Dendritic cell treated with granulocyte-macrophage colony-stimulating factor and Interleukin-4, amounts not matched to agents 40 ng/mL and 50 ng/mL, for 4 days (primary cell): ENCODE results near the gene ATF6B.

Experiments used
- H3K27ac Mint-ChIP-seq: one replicate; pipeline ENCODE4 v1.8.0; 2022; ENCODE audit warnings: mild to moderate bottlenecking, mixed read lengths
- H3K27me3 Mint-ChIP-seq: one replicate; pipeline ENCODE4 v1.8.0; 2022; ENCODE audit warnings: mild to moderate bottlenecking, mixed read lengths
- H3K36me3 Mint-ChIP-seq: one replicate; pipeline ENCODE4 v1.8.0; 2022; ENCODE audit warnings: low read depth, mixed read lengths
- H3K4me1 Mint-ChIP-seq: one replicate; pipeline ENCODE4 v1.8.0; 2022; ENCODE audit warnings: low read depth, mixed read lengths
- H3K4me3 Mint-ChIP-seq: one replicate; pipeline ENCODE4 v1.8.0; 2022; ENCODE audit warnings: mild to moderate bottlenecking, moderate library complexity, mixed read lengths
- H3K9me3 Mint-ChIP-seq: one replicate; pipeline ENCODE4 v1.8.0; 2022; ENCODE audit warnings: mixed read lengths
- intact Hi-C: fragments of 100-400 bp; cut with micrococcal nuclease; formaldehyde crosslinking; loops from one replicate; pipeline ENCODE4 v1.15.0; 2022

The ATF6B gene

DNA sequence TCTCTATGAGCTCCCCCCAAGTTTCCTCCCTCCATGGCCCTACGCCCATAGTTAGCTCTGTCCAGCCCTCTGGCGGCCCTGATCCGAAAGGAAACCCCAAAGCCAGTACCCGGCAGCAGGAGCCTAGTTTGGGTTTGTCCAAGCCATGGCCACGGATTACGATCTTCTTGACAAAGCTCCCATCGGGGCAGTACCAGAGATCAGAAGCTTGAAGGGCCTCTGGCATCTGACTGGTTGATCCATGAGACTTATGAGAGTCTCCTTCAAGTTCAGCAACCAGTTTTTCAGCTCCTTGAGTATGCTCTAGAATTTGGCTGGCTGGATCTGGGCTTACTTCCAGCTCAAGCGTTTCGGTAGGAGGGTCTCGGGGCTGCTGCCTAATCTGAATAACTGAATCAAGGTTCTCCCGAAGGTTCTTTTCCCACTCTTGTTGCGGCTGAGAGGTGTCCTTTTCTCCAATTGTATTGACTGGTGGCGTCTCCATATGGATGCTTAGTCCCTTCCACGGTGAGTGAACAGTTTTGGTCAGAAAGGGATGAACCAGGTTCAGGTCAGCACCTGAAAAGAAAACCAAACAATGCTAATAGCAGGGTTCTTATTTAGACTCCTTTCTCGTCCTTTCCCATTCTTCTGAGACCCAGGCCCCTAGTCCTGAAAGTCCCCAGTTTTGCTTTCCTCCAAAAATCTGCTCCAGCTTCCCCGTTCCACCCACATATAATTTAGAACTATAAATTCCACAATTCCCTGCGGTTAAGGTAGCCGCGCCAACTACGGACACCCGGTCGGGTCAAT is 1.4 kb upstream of the ATF6B start:
- H3K4me1 Mint-ChIP-seq = peaks cover 40% of the 10 kb centered on the region
- peak overlapping the region; percentile 98 for H3K27ac Mint-ChIP-seq
- H3K27me3 Mint-ChIP-seq = peaks cover 10% of the 10 kb centered on the region
- peaks cover 38% of the 10 kb centered on the region for H3K36me3 Mint-ChIP-seq
- H3K9me3 Mint-ChIP-seq = no peaks in the 10 kb centered on the region
- intact Hi-C loops = loop anchor here (5.0 kb wide), 1 partner anchor 48 kb away; the partner anchor contains the start of genes AGPAT1 and RNF5
- H3K4me3 Mint-ChIP-seq = peak overlapping the region; percentile 89

DNA sequence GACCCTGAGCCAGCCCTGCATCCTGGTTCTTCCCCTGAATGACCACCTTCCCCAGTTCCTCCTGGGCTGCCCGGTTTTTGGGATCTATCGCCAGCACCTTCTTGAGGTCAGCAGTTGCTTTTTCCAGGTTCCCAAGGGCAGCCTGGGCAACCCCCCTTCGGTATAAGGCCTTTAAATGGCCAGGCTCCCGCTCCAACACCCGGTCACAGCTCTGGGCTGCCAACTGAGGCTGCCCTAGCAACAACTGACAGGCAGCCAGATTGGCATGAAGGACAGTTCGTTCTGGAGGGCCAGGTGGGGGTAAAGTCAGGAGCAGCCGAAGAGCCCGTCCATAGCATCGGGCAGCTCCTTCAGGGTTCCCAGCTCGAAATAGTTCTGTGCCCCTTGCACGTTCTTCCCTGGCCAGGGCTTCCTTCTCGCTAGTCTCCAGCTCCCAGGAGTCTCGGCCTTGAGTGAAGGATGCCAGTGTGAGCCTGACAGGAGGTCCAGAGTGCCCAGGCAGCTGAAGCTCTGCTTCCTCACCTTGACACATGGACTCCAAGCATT is 778 bp upstream of the ATF6B start:
- Mint-ChIP-seq H3K27ac (peak overlapping the region; percentile 98), H3K36me3 (peaks cover 44% of the 10 kb centered on the region)
- intact Hi-C loops = loop anchor here (5.0 kb wide), 1 partner anchor 48 kb away; the partner anchor contains the start of genes AGPAT1 and RNF5

DNA sequence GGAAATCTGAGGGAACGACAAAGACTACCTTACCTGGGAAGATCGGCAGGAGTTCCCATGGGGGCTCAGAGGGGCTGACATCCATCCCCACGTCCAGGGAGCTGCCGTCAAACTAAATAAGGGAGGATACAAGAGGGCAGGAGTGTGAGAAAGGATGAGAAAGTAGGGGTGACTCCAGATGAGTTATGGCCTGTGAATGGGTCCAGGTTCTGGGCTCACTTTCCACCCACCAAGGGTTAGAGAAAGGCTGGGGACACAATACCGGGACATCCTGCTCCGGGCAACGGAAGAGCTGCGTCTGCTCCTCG is 683 bp downstream of the ATF6B start:
- Mint-ChIP-seq H3K27ac (peak overlapping the region; percentile 98), H3K27me3 (no peaks in the 10 kb centered on the region), H3K4me1 (peaks cover 60% of the 10 kb centered on the region), H3K9me3 (no peaks in the 10 kb centered on the region), H3K36me3 (peaks cover 58% of the 10 kb centered on the region), H3K4me3 (peak overlapping the region; percentile 98)
- intact Hi-C loops = loop anchor here (1.0 to 5.0 kb wide), 2 partner anchors 26 to 50 kb away; partner anchors contain the start of genes AGPAT1 and RNF5

More for the DNA sequence above, 778 bp upstream of the ATF6B start:
- no peaks in the 10 kb centered on the region for H3K9me3 Mint-ChIP-seq
- H3K4me3 Mint-ChIP-seq = peak overlapping the region; percentile 98
- H3K4me1 Mint-ChIP-seq = peaks cover 46% of the 10 kb centered on the region
- peaks cover 6% of the 10 kb centered on the region for H3K27me3 Mint-ChIP-seq

DNA sequence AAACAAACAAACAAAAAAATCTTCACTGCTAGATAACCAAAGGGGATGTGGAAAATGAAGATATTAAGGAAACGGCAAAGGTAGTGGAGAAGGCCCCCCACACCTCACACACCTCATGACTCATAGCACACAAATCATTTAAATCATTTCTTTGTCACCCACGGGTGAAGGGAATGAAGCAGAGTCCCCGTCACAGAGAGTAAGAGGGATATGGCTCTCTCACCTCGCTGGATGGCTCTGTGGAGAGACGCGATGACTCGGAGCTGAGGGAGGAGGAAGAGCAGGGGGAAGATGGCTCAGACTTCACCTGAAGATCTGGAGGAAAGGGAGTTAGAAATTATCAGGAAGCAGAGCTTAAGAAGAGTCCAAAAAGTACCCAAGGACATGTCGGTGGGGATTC is 1.2 kb downstream of the ATF6B start:
- Mint-ChIP-seq H3K27ac (peak overlapping the region; percentile 98), H3K4me1 (peaks cover 64% of the 10 kb centered on the region), H3K9me3 (no peaks in the 10 kb centered on the region), H3K27me3 (no peaks in the 10 kb centered on the region), H3K4me3 (peak overlapping the region; percentile 98), H3K36me3 (peaks cover 62% of the 10 kb centered on the region)
- intact Hi-C loops = loop anchor here (1.0 to 5.0 kb wide), 2 partner anchors 26 to 50 kb away; partner anchors contain the start of genes AGPAT1 and RNF5

DNA sequence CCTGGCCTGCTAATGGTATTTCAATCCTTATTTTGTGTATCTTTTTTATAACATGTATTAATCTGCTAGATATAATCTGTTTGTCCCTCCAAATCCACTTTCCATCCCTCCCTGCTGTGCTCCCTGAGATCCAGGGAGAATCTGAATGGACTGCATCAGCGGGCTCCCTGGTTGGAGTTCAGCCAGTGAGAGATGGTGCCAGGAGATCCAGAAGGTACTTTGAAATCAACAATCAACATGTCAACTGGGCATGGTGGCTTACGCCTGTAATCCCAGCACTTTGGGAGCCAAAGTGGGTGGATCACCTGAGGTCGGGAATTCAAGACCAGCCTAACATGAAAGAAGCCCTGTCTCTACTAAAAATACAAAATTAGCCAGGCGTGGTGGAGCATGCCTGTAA is 4.4 kb downstream of the ATF6B start:
- intact Hi-C loops = no loop called here
- no peaks in the 10 kb centered on the region for H3K9me3 Mint-ChIP-seq
- peaks cover 94% of the 10 kb centered on the region for H3K36me3 Mint-ChIP-seq
- peak overlapping the region; percentile 10 for H3K27ac Mint-ChIP-seq
- no peaks in the 10 kb centered on the region for H3K27me3 Mint-ChIP-seq
- peaks cover 72% of the 10 kb centered on the region for H3K4me1 Mint-ChIP-seq
- no peak overlapping the region for H3K4me3 Mint-ChIP-seq

DNA sequence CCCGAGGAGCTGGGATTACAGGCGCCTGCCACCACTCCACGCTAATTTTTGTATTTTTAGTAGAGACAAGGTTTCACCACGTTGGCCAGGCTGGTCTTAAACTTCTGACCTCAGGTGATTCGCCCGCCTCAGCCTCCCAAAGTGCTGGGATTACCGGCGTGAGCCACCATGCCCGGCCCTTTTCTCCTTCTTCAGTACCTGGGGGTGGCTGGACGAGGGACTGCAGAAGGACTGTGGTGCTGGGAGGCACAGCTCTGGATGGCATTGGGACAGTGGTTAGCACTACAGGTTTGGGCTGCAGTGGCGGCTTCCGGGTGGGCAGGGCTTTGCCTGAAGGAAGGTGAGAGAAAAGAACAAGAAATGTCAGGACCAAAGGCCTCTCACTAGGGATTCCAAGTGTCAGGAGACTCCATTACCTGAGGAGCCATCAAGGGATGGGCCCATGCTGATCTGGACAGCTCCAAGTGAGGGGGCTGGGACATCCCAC is 7.4 kb downstream of the ATF6B start:
- H3K4me1 Mint-ChIP-seq = peaks cover 68% of the 10 kb centered on the region
- intact Hi-C loops = no loop called here
- H3K36me3 Mint-ChIP-seq = peaks cover 98% of the 10 kb centered on the region
- H3K27me3 Mint-ChIP-seq = no peaks in the 10 kb centered on the region
- no peak overlapping the region for H3K4me3 Mint-ChIP-seq
- peak overlapping the region; percentile 26 for H3K27ac Mint-ChIP-seq
- no peaks in the 10 kb centered on the region for H3K9me3 Mint-ChIP-seq

DNA sequence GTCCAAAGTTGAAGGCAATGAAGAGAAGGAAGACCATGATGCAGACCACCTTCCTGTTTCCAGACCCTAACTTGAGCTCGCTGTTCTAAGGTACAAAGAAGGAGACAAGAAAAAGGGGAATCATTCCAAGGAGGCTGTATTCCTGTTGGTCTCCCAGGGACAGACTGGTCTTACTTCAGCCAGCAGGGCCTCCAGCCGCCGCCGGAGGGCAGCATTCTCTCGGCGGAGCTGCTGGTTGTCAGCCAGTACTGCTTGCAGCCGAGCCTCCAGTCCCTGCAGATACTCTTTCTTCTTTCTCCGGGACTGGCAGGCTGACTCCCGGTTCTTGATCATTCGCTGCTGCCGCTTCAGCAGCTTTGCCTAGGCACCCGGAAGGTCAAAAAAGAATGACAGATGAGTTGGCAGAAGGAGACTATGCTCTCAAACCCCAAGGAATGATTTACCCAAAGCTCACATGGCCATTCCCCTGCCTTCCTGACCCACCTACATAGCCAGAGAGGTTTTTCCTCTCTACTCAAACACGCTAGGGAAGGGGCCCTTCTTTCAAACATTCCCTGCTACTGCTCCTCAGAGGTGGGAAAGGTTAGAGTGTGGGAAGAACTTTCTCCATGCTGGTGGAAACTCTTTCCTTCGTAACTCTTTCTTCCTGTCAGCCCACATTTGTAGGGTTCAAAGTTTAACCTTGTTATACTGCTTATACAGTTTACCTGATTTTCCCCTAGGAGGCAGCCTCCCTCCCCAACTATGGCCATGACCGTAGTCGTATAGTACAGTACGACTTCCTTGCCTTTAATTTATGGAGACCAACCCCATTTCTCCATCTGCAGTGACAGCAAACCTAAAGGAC is 9.0 kb downstream of the ATF6B start:
- Mint-ChIP-seq H3K36me3 (peaks cover 98% of the 10 kb centered on the region), H3K27me3 (no peaks in the 10 kb centered on the region), H3K27ac (peak overlapping the region; percentile 14), H3K4me1 (peaks cover 76% of the 10 kb centered on the region), H3K4me3 (no peak overlapping the region), H3K9me3 (no peaks in the 10 kb centered on the region)
- intact Hi-C loops = loop anchor here (2.0 kb wide), 1 partner anchor 76 kb away; no protein-coding TSS in a partner anchor

DNA sequence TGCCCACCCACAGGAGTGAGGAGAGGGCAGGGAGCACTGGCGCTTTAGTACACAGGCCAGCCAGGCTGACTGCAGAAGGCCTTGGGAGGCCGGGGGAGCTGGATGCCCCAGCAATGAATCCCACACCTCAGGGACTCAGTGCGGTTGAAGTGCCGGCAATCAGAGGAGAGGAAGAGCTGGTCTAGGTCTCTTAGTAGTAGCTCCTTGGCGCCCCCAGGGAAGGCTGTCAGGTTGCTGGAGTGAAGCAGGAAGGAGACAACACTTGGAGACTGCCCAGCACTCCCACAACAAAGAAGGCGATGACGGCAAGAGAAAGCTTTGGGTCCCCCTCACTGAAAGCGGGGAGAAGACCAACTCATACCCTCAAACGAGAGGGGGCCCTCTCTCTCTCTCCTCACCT is 10.6 kb downstream of the ATF6B start:
- intact Hi-C loops = no loop called here
- Mint-ChIP-seq H3K27ac (no peak overlapping the region), H3K4me1 (peaks cover 75% of the 10 kb centered on the region), H3K27me3 (no peaks in the 10 kb centered on the region), H3K4me3 (no peak overlapping the region), H3K9me3 (no peaks in the 10 kb centered on the region), H3K36me3 (peaks cover 99% of the 10 kb centered on the region)

DNA sequence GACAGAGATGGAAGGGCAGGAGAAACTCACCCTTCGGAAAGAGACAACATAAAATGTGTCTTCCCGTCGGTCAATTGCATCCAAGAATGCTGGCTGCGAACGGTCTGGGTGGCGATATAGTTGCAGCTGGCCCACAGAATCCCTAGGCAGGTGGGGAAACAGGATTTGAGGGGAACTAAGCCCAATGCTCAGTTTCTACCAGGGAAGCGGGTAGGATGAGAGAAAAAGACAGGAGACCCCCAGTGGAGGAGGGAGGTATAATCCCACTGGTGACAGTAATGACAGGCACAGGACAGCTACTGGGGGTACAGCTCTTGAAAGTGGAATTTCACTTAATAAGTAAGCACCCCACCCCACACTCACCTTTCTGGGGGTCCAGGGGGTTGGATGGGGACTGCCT is 11.4 kb downstream of the ATF6B start:
- intact Hi-C loops = no loop called here
- Mint-ChIP-seq H3K4me3 (no peak overlapping the region), H3K36me3 (peaks cover 99% of the 10 kb centered on the region), H3K4me1 (peaks cover 72% of the 10 kb centered on the region), H3K27me3 (no peaks in the 10 kb centered on the region), H3K27ac (no peak overlapping the region), H3K9me3 (no peaks in the 10 kb centered on the region)

DNA sequence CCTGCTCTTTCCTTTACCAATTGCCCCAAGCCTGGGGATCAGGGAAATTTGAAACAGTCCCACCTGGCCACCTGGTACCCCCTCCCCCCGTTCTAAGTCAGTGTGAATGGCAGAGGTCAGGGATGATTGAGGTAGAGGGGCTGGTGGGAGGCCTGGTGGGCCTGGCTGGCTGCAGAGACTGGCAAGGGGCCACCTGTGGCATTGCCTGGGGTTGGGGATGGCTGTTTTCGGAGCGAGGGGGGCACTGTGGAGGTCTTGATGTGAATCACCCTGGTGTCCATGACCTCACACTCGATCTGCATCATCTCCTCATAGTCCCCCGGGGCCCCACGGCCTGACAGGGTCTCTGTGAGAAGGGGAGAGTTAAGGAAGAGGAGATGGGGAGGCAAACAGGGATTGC is 12.4 kb downstream of the ATF6B start:
- Mint-ChIP-seq H3K9me3 (no peaks in the 10 kb centered on the region), H3K27ac (no peak overlapping the region), H3K4me3 (no peak overlapping the region), H3K36me3 (peaks cover 98% of the 10 kb centered on the region), H3K27me3 (peaks cover 3% of the 10 kb centered on the region), H3K4me1 (peaks cover 65% of the 10 kb centered on the region)
- intact Hi-C loops = no loop called here

DNA sequence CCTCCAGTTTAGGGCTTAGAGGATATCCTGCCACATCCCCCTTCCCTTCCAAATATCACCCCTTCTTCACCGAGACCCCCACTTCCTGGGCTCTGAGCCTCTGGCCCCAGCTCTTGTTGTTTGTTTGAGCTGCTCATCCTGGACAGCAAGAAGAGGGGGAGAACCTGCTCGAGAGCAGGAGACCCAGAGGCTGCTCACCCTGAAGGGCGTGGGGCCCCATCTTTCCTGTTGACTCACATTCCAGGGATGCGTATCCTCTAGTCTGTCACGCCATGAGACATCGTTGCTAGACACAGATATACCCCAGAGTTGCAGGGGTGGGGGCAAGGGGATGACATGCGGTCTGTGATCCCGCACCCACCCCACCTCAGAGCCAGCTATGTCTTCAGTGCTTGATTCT is 13.2 kb downstream of the ATF6B start:
- H3K4me1 Mint-ChIP-seq = peaks cover 67% of the 10 kb centered on the region
- no peak overlapping the region for H3K4me3 Mint-ChIP-seq
- peak overlapping the region; percentile 5 for H3K27ac Mint-ChIP-seq
- H3K27me3 Mint-ChIP-seq = peaks cover 12% of the 10 kb centered on the region
- no peaks in the 10 kb centered on the region for H3K9me3 Mint-ChIP-seq
- peaks cover 89% of the 10 kb centered on the region for H3K36me3 Mint-ChIP-seq
- intact Hi-C loops = no loop called here

DNA sequence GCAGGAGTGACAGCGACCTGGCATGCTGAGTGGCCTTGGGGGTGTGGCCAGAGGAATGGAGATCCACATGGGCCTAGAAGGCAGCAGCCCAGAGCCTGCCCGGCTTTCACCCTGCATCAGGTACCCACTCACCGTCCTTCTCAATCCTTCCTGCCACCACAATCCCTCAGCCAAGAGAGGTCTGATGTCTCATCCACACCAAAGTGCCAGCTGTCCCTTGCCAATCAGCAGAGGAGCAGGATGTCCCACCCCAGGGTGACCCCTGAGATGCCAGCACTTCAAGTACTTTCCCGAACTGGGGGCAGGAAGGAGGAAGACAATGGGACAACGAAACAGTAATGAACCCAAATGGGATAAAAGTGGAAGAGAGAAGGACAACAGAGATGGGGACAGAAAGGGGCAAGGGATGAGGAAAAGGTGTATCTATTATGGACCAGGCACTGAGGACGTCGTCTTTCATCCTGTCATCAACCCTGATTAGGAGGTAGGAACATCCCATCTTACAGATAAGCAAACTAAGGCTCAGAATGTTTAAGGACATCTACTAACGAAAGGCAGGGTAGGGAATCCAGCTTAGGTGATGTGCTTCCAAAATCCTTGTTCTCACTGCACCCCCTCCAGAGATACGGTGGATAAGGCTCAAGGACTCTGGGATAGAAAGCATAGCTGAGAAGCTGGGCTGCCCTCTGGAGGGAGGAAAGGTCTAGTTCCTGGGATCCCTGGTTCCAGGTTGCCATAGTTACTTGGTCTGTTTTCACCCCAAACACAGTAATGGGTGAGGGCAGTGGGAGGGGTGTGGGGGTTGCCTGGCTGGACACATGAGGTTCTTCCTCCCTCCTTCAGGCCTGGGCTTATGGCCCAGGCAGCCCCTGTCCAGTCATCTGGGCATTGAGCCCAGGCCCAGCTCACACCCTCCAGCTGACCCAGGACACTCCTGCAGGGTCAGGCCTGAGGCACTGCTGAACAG is 14.4 kb downstream of the ATF6B start:
- intact Hi-C loops = no loop called here
- Mint-ChIP-seq H3K27ac (no peak overlapping the region), H3K4me1 (peaks cover 67% of the 10 kb centered on the region), H3K27me3 (peaks cover 23% of the 10 kb centered on the region), H3K9me3 (no peaks in the 10 kb centered on the region), H3K4me3 (no peak overlapping the region), H3K36me3 (peaks cover 78% of the 10 kb centered on the region)

DNA sequence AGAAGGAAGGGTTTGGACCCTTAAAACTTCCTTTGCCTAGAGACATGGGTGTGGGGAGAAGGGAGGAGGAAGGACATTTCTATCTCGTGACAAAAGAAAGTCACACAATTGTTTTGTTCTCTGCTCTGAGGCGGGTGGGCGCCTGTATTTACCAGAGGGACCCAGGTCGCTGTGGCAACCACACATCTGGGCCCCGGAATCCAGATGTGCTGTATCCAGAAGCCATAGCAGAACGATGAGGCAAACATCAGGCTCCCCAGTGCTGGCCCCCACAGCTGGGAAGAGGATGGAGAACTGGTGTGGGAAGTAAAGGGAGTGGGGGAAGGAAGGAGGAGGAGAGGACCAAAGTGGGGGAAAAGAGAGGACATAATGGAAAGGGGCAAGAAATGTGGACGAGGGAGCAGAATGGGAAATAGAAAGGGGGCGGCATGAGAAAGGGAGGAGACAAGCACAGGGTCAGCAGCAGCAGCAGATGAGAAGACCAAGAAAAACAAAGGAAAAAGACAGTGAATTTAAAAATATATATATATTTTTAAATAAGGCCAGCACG is 15.5 kb downstream of the ATF6B start:
- Mint-ChIP-seq H3K27ac (no peak overlapping the region), H3K4me3 (no peak overlapping the region), H3K4me1 (peaks cover 73% of the 10 kb centered on the region), H3K27me3 (peaks cover 31% of the 10 kb centered on the region), H3K9me3 (no peaks in the 10 kb centered on the region), H3K36me3 (peaks cover 66% of the 10 kb centered on the region)
- intact Hi-C loops = no loop called here
